Lower lobe of right lung (tissue), 2 donors: ENCODE measurements around the gene DCHS1. TPM values are rescaled to one million over a fixed set of nuclear protein-coding genes. Genes with fewer than 3 reads are reported as not detected.

Source experiments
- ATAC-seq, 2 donors: fragments of 200-7000 bp; cut with Tn5 transposase; one replicate each; pipeline ENCODE4 v1.9.1; 2020 to 2022; ENCODE audit warnings: mild to moderate bottlenecking in 2 of 2, moderate library complexity in 2 of 2
- DNase-seq: peaks from one replicate; pipeline ENCODE4 v3.0.0-alpha.2; 2020
- H3K27ac ChIP-seq: fragments of 200-600 bp; one replicate; pipeline ENCODE4 v1.8.0; 2022
- H3K27me3 ChIP-seq: fragments of 200-600 bp; one replicate; pipeline ENCODE4 v1.8.0; 2022; ENCODE audit warnings: low read depth
- H3K36me3 ChIP-seq: fragments of 200-600 bp; one replicate; pipeline ENCODE4 v1.8.0; 2022; ENCODE audit warnings: mild to moderate bottlenecking
- H3K4me1 ChIP-seq: fragments of 200-600 bp; one replicate; pipeline ENCODE4 v1.8.0; 2022
- H3K4me3 ChIP-seq: fragments of 200-600 bp; one replicate; pipeline ENCODE4 v1.8.0; 2022; ENCODE audit warnings: mild to moderate bottlenecking
- H3K9me3 ChIP-seq: fragments of 200-600 bp; one replicate; pipeline ENCODE4 v1.8.0; 2022
- intact Hi-C: fragments of 100-400 bp; cut with DNase I; formaldehyde crosslinking; loops from one replicate; pipeline ENCODE4 v1.11.0; 2022
- total RNA-seq: library from RNA; stranded (reverse); fragmentation: NEBNext Ultra II Directional; extraction: Animal tissue kit (Norgen Biotek cat#: 25700); gene quantifications from one replicate; pipeline ENCODE4 v1.2.1, GENCODE V29; 2021
- TF ChIP-seq, protein P1 (sequence below): fragments of 200-600 bp; IDR thresholded peaks from one replicate; pipeline ENCODE4 v1.8.0; 2022; ENCODE audit warnings: antibody characterized with exemption, mild to moderate bottlenecking
- donor health status: DM: no; HTN: yes; CAD: no; lungs with severe emphysema.

Gene DCHS1
- total RNA-seq, 1 donor from 2014 or later, result 23.2 TPM

DNA sequence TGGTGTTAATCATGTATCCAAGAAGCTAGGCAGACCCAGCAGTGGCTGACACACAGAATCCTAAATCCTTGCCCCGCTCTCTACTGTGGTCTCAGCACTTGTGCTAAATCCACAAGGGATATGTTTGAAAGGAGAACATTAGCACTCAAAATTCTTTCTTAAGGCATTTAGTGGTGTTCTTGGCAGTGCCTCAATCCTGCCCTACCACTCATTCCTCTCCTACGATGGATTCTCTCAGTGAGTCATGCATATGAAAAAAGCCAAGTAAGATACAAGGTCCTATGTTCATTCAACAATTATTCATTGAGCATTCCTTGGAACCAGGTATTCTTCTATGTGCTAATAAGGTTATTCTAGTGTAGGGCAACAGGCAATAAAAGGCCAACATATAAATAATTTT is 83.4 kb downstream of the DCHS1 start:
- H3K4me1 ChIP-seq, result no peaks in the 10 kb centered on the region
- no peak overlapping the region for H3K4me3 ChIP-seq
- ATAC-seq (peak in 1 of 2 donors; percentile 25), DNase-seq (no peak)
- H3K9me3 ChIP-seq, result no peaks in the 10 kb centered on the region
- TF ChIP-seq, protein P1, sequence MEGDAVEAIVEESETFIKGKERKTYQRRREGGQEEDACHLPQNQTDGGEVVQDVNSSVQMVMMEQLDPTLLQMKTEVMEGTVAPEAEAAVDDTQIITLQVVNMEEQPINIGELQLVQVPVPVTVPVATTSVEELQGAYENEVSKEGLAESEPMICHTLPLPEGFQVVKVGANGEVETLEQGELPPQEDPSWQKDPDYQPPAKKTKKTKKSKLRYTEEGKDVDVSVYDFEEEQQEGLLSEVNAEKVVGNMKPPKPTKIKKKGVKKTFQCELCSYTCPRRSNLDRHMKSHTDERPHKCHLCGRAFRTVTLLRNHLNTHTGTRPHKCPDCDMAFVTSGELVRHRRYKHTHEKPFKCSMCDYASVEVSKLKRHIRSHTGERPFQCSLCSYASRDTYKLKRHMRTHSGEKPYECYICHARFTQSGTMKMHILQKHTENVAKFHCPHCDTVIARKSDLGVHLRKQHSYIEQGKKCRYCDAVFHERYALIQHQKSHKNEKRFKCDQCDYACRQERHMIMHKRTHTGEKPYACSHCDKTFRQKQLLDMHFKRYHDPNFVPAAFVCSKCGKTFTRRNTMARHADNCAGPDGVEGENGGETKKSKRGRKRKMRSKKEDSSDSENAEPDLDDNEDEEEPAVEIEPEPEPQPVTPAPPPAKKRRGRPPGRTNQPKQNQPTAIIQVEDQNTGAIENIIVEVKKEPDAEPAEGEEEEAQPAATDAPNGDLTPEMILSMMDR, result no peak
- H3K27me3 ChIP-seq, result no peaks in the 10 kb centered on the region
- no peak overlapping the region for H3K27ac ChIP-seq
- H3K36me3 ChIP-seq, result no peaks in the 10 kb centered on the region
- intact Hi-C loops, result no loop called here

DNA sequence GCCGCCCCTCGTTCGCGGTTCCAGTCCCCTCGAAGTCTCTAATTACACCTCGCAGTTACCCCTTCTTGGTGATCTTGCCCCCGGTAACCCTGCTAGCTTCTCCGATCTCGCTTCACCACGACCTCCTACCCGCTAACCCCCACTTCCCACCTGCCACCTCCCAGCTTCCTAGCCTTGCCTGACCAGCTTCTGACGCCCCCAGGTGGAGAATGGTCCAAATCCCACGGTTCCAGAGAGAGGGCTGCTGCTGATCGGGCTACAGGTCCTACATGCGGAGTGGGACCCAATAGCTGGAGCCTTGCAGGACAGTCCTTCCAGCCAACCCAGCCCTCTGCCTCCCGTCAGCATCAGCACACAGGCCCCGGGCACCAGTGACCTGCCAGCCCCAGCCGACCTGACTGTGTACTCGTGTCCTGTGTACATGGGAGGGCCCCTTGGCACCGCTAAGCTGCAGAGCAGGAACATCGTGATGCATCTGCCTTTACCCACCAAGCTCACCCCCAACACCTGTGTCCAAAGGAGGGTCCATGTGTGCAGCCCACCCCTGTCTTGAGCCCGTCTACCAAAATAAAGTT is 84.1 kb downstream of the DCHS1 start:
- intact Hi-C loops, result no loop called here
- peak in 1 of 2 donors; percentile 11 for ATAC-seq
- Histone ChIP-seq H3K27ac (no peak overlapping the region), H3K4me3 (no peak overlapping the region), H3K9me3 (no peaks in the 10 kb centered on the region), H3K4me1 (no peaks in the 10 kb centered on the region), H3K27me3 (no peaks in the 10 kb centered on the region), H3K36me3 (no peaks in the 10 kb centered on the region)
- DNase-seq, result no peak
- TF ChIP-seq, protein P1, result no peak

Other genes starting within 250 kb of the DCHS1 start
- 37.2 TPM for gene APBB1, start 236.7 kb downstream of the DCHS1 start, total RNA-seq
- gene HPX, start 214.8 kb downstream of the DCHS1 start, total RNA-seq, result 1.7 TPM
- 18.9 TPM for gene TRIM3, start 181.9 kb downstream of the DCHS1 start, total RNA-seq
- gene ARFIP2, start 174.5 kb downstream of the DCHS1 start, total RNA-seq, result 38.8 TPM
- 34.6 TPM for gene TIMM10B, start 174.3 kb downstream of the DCHS1 start, total RNA-seq
- gene DNHD1, start 158.5 kb downstream of the DCHS1 start, total RNA-seq, result 12.0 TPM
- gene RRP8, start 52.2 kb downstream of the DCHS1 start, total RNA-seq, result 16.5 TPM
- 135 TPM for gene ILK, start 52.0 kb downstream of the DCHS1 start, total RNA-seq
- 112 TPM for gene TAF10, start 43.6 kb downstream of the DCHS1 start, total RNA-seq
- gene TPP1, start 36.4 kb downstream of the DCHS1 start, total RNA-seq, result 231 TPM
- 34.2 TPM for gene MRPL17, start 27.5 kb upstream of the DCHS1 start, total RNA-seq
- 0.09 TPM for gene OR2AG2, start 116.2 kb upstream of the DCHS1 start, total RNA-seq
- gene OR2AG1, start 127.2 kb upstream of the DCHS1 start, total RNA-seq, result not detected
- 0.18 TPM for gene OR6A2, start 143.9 kb upstream of the DCHS1 start, total RNA-seq
- gene OR10A5, start 189.9 kb upstream of the DCHS1 start, total RNA-seq, result not detected
- gene OR10A2, start 207.2 kb upstream of the DCHS1 start, total RNA-seq, result not detected
- not detected for gene OR10A4, start 220.8 kb upstream of the DCHS1 start, total RNA-seq
- not detected for gene OR2D2, start 236.7 kb upstream of the DCHS1 start, total RNA-seq